NCI-H2029 treated with DMSO at 0.1 percent for 48 hours (cell line): ENCODE measurements around the gene FARS2.
"Not testable (repeated sequence)": the region's sequence is repeated elsewhere in the genome, so short reads cannot be mapped to it uniquely, and the experiment has no call there.

Experiments used
- DNase-seq: peaks from one replicate; lab custom pipeline; 2025; lab: John Stamatoyannopoulos, UW

Gene FARS2

DNA sequence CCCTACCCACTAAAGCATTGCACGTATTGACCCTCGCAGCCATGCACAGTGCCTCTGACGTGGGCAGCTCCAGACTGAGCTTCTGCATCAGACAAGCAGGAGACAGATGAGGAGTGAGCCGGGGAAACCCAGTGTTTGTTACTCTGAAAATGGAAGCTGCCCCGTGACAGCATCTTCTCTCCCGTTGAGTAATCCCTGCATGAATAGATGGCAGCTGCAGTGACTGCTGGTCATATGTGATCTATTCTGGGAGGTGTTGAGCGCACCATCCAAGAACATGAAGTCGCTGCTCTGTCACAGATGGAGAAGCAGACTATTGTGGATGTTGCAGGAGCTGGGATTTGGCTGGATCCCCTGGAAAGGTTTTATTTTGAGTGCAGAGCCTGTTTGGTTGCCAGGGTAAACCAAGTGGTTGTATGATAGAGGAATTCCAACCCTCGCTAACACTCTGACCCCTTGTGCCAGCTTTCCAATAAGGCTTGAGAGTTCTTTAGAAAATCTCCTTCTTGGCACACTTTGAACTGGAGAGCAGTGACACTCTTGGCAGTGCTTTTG, 503.2 kb downstream of the FARS2 start:
- DNase-seq, result no peak

DNA sequence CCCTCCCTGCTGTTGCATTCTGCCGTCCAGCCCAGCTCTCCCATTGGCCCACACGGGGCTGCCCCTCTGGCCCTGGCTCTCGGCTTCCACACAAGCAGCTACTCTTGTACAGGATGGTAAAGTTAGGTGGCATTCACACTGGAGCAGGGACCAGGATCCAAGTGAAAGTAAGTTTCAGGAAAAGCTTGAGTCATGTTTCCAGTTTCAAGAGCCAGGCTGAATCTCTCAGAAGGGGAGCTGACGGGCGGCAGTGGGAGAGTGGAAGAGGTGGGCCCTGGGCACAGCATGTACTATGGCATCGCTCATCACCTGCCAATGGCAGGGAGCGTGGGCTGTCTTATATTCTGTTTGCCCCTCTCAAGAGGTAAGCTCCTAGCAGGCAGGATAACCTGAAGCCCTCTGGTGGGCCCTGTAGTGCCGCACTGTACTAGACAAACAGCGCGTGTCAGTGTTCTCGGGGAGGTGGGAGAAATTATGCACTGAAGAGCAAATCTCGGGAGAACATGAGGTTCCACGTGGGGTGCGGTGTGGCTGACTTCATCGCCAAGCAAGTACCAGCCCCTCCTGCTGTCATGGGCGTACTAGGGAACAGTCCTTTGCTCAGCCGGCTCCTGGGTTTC, 503.9 kb downstream of the FARS2 start:
- DNase-seq, result no peak

DNA sequence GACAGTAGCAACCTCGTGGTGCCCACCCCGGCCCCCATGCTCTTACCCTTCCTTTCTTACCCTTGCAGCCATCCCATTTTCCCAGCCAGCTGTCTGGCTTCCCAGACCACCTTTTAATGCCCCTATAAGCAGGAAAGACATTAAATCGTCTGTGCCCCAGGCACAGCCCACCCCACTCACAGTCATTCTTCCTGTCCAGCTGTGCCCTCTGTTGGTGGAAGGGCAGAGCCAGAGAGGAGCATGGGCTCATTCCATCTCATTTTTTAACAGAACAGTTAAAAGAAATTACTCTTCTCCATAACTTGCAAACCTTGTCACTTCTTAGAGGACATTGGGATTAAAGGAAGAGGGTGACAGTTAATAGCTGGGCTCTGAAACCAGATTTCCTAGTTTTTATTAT, 504.9 kb downstream of the FARS2 start:
- DNase-seq, result no peak

DNA sequence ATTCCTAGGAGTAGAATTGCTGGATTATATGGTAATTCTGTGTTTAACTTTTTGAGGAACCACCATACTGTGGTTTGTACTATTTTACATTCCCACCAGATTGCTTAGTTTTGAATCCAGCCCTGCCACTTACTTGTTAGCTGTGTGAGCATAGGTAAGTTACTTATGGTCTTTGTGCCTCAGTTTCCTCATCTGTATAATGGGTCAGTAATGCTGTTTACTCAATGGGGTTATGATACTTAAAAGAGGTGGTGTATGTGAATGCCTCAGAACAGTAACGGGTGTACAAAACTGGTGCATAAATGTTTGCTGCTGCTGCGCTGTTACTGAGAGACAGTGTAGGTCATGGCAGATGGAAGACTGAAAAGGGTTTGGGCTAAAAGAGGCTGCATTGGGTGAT, 506.2 kb downstream of the FARS2 start:
- DNase-seq, result no peak

DNA sequence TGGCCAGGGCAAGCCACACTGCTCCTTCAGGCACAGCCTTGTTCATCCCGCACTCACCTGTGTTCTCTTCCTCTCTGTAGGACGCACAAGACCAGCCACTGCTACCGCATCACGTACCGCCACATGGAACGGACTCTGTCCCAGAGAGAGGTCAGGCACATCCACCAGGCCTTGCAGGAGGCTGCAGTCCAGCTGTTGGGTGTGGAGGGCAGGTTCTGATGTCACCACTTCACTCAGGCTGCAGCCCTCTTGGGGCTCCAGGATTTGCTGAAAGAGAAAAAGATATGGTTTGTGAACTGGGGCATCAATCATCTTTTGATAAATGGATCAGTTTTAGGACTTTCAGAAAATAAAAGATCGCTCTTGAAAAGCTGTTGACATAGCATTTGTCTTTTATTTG, 509.9 kb downstream of the FARS2 start:
- DNase-seq, result no peak

DNA sequence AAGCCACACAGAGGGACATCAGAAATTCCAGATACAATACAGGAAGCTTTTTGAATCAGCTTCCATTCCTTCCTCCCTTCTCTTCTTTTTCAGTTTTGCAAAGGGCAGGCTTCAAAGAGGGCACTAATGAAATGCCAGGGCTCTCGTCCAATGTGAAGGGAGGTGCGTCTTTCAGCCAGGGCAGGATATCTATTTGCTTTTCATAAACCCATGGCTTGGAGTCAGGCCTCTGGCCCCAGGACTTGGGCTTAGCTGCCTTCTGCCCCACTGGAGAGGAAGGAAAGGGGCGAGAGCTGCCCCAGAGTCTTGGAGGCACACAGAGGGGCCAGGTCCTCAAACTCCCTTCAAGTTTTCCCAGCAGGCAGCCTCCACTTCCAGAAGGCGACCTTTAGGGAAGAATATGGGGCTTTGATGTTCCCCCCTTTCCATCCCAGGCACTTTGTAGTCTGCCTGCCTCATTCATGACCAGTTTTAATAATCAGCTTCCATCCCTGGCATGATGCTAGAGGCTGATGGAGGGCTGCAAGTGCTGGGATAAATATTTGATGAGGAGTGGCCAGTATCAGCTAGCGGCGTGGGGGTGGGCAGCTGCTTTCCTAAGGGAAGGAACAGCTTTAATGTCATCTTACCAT, 510.6 kb downstream of the FARS2 start:
- no peak for DNase-seq

DNA sequence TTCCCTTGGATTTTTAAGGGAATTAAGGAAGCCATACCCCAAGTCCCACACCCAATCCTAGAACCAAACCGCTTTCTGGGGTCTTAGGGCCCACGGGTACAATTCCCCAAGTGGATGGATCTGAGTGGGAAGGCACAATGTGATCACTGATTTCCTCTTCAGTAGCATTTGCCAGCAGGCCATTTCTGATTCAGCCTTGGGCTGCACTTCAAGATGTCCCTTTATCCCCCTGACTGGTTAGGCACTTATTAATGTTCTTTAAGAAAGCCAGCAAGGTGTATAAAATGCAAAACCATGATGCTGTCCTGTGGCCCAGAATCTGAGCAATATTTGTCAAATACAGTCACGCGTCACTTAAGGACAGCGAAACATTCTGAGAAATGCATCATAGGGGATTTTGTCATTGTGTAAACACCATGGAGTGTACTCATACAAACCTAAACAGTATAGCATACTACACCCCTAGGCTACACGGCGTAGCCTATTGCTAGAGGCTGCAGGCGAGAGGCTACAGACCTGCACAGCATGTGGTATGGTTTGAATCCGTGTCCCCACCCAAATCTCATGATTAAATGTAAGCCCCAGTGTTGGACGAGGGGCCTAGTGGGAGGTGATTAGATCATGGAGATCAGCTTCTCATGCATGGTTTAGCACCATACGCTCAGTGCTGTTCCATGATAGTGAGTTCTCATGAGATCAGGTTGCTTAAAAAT, 511.3 kb downstream of the FARS2 start:
- DNase-seq, result peak; percentile 32

DNA sequence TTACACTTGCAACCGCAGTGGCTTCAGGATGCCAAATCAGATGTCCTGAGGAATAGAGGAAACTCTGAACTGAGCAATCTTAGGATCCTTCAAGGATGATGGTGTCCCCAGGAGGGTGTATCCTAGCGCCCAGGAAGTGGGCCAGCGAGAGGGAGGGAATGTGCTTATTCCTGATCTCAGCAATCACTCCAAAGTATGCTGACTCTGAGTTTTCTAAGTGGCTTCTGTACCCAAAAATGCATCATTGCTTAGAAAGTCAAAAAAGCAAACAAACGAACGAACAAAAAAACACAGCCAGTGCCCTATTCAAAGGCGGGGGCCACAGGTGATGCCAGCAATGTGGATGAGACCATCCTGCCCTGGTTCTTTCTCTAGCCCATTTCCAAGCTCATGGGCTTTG, 514.8 kb downstream of the FARS2 start:
- DNase-seq, result no peak

DNA sequence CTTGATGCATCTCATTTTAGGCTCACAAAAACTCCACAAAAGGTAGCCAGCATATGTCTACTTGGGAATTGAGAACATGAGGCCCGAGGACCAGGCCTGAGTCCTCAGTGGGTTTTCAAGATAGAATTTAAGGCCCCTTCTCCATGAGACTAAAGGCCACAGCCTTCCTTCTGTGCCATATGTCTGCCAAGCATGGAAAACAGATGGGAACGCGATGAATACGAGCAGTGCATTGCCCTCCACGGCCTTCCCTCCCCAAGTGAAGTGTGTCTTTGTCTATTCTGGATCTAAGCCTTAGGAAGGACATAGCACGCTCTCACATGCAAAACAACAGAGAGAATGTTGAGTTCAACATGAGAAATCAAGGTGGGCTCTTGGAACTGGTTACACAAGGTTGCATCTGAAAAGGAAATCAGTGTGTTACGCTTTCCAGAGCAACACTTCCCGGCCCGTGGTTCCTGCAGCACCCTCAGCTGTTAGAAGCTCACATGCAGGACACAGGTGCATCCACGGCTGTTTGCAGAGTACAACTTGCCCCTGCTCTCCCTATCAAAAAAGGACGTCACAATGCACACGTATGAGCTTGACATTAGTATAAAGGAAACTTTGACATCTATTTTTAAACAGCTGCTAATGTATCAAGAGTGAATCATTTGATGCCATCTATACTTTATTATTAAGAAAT, 515.5 kb downstream of the FARS2 start:
- no peak for DNase-seq

DNA sequence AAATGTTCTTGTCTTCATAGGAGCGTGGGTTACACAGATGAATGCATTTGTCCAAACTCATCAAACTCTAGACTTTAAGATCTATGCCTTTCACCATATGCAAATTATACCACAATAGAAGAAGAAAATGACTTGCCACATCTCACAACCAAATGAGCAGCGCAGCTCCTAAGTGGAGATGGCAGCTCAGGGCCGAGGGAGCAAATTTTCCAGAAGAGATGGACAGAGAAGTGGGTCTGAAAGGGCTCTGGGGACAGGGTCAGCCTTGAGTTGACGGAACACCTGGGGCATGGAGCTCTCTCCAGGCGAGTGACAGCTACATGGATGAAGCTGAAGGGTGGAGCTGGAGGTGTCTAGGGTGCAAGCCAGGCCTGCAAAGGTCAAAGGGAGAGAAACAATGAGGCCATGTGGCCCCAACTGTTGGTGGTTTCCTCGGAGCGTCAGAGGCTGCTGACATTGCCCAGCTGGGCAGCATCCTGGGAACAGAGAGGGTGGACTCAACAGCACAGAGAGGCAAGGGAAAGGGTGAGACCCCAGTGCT, 517.1 kb downstream of the FARS2 start:
- no peak for DNase-seq

DNA sequence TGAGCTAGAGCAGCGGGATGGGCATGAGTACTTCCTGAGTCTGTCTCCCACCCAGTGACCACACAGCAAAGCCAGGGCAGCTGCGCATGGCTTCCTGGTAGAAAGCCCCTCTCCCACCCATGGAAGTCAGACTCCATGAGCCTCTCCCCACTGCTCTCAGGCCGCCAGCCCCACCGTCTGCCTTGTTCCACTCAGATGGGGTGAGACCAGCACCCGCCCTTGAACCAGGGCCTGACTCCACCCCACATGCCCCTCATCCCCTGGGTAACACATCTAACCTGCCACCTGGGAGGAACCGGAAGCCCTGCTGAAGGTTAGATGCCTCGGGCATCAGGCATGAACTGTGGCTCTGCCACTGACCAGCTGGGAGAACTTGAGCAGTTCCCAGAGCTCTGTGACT, 517.6 kb downstream of the FARS2 start:
- DNase-seq, result no peak

DNA sequence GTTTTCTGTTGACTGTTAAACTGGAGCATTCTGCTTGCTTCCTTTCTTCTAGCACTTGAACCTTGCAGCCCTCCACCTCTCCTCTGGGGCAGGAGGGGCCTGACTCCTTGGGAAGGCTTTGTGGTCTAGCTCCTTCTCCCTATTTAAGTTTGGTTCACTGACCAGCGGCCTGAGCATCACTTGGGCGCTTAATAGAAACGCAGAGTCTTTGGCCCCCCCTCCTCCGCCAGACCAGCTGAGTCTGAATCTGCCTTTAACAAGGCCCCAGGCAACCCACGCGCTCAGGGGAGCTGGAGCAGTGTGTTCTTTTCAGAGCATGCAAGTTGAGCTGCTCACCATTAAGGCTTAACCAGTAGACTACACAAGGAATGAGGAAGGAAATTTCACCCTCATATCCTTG, 519.7 kb downstream of the FARS2 start:
- no peak for DNase-seq

DNA sequence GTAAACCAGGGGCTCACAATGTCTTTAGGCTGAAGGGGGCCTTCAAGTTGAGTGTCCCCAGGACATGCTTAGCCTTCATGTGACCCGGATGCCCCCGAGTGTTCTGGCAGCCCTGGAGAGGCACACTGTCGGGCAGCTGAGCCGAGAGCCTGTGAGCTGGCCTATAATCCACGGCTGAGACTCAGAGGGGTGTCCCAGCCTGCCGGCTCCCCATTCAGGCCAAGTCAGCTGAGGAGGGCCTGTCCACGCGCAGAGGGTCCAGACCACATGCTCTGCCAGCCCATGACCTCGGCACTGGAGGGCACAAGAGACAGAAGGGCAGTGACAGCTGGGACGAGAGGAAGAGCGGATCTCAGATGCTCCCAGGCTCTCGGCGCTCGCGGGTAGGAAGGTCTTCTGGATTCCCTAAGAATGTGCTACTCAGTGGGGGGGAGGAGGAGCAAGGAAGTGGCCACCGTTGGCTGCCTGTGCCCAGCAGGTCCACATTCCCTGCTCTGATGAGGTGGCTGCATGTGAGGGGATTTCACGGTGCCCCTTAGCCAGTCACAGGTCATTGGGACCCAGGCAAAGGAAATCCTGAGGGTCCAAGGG, 520.7 kb downstream of the FARS2 start:
- DNase-seq, result no peak

DNA sequence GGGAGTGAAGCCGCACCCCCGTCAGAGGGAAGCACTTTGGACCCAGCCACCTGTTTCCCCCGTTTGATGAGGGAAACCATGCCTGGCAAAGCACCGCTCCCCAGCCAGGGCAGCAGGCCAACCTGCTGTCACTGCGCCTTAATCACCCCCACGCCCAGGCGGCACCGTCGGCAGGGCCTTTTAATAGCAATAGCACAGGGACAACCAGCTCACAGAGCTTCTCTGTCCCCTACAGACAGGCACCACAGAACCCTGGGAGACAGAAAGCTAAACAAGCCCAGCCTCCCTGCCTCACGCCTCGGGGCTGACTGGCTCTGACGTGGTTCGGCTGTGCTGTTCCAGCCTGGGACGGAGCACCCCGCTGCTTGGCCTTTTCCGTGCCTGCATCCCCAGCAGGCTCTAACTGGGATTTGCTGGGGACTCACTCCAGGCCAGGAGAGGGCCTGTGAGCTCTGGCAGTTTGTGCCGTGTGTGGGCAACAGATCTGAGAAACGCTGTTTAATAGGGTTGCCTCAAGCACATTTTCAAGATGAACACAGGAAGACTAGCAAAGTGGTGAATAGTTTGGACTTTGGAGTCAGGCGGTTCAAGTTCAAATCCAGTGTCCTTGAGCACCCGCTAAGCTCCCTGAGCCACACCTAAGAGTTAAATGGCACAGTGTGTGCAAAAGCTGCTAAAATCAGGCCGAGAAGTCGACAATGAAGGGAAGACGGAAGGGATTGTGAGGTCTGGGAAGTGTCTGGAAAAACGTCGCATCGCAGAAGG, 521.7 kb downstream of the FARS2 start:
- DNase-seq, result peak; percentile 75

DNA sequence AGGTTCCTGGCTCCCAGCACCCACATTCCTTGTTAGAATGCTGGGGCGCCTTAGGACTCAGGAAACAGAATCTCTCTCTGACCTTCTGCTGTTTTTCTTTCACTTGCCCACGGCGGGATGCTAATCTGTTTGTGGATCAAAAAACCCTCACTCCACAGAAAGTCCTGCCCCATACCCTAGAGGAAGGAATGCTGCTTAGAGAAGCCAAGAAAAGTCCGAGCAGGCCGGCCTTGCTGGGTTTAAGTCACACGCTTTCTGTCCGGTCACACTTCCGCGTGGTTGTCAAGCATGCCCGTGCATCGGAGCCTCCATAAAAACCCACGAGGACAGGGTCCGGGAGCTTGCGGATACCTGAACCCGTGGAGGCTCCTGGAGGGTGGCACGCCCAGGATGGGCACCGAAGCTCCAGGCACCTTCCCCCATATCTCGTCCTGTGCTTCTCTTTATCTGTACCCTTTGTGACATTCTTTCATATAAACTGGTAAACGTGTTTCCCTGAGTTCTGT, 522.3 kb downstream of the FARS2 start:
- DNase-seq, result no peak

DNA sequence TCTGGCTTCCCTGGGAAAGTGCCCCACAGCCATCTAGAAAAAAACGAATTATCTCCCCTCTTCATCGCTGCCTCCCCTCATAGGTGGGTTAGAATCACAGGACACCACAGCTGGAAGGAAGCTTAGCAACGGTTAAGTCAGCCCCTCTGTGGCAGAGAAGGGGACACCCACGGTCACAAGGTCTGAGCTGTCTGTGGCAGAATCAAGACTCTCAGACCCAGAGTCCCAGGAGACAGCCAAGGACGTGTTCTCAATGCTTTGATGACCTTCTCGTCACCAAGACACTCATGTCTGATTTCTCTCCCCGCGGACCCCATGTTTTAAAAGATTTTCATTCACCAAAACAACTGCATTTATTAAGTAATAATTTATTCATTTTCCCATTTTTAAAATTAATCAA, 523.9 kb downstream of the FARS2 start:
- DNase-seq, result no peak

DNA sequence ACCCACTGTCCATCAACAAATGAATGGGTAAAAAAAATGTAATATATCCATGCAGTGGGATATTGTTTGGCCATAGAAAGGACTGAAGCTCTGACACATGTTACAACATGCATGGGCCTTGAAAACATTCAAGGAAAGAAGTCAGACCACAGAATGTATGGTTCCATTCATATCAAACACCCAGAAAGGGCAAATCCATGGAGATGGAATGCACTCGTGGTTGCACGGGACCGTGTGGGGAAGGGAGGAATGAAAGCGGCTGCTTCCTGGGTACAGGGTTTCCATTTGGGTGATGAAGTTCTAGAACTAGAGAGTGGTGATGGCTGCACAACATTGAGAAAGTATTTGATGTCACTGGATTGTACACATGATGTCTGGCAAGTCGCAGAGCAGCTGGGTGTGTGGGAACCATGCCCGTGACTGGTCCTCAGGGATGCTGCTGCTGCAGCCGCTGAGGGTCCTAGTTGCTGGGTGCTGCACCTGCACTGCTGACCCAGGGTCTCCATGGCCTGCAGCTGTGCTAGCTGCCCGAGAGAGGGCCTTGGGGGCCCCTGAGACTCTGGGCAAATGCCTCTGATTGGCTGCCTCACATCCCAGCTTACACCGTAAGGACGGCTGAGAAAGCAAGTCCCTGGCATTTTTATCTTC, 525.1 kb downstream of the FARS2 start:
- DNase-seq, result no peak

DNA sequence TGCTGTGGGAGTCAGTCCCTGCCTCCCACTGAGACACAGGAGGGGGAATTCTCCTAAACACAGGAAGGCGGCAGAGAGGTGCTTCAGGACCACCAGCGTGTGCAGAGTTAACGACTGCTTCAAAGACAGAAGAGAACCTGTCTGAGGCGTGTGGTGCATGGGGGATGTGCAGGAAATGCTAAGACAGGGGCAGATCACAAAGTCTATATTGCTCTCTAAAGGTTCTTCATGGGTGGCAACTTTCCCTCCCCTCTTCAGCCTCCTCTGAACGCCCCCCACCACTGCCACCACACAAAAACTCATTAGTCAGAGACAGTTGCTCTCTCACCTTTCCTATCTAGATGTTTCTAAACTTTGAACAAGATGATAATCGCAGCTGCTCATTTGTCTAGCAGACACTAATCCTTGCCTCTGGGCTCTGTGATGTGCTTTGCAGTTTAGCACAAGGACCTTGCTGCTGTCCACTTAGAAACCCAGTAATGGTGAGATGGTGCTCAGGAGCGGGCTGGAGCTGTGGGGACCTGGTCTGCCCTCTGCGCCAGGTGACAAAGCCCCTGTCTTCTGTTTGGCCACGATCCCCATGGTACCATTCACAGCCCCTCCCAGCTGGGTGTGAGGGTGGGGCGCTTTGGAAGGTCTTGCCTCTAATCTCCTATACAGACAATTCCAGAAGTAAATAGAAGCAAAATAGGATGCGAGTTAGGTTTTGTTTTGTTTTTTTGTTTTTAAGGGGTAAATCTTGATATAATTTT, 525.8 kb downstream of the FARS2 start:
- no peak for DNase-seq

DNA sequence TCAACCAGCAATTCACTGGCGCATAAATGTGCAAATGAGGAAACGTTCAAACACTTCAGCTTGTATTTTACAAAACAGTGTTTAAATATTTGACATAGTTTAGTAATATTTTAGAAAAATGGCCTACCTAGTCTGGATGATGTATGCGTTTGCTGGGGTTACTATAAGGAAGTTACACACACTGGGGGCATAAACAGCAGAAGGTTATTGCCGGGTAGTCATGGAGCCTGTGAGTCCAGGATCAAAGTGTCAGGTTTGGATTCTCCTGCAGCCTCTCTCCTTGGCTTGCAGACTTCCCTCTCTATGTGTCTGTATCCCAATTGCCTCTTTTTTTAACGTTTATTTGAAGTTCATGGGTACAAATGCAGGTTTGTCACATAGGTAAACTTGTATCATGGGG, 528.1 kb downstream of the FARS2 start:
- not testable (repeated sequence) for DNase-seq

DNA sequence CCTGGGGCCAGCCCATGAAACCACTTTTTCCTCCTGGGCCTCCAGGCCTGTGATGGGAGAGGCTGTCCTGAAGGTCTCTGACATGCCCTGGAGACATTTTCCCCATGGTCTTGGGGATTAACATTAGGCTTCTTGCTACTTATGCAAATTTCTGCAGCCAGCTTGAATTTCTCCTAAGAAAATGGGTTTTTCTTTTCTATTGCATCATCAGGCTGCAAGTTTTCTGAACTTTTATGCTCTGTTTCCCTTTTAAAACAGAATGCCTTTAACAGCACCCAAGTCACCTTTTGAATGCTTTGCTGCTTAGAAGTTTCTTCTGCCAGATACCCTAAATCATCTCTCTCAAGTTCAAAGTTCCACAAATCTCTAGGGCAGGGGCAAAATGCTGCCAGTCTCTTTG, 535.2 kb downstream of the FARS2 start:
- DNase-seq, result not testable (repeated sequence)
